HG02970 (cell line): Measurements from ENCODE around the gene OR52E2.

Source experiments
- ATAC-seq: cut with Tn5 transposase; IDR thresholded peaks from one replicate; pipeline ENCODE4 v1.9.1; 2021; ENCODE audit warnings: mild to moderate bottlenecking, moderate library complexity, moderate number of reproducible peaks; ENCODE audit not compliant: unreplicated experiment, low FRiP score

Gene OR52E2

DNA sequence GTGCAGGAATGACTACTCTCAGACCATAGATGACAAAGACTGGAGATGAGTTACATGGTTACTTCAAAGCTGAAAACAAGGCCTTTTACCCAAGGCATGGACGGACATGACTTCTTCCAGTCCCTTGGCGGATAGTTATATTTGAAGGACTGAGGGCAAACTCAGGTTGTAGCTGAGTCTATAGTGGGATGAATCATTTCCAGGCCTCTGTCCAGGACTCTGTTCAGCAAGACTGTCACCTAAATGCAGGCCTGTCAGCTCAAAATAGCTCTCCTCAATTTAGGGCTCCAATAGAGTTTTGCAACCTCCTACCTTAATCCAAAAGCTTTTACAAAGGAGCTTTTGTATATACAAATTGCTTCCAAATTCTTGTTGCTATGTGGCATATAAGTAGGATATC is 37.4 kb downstream of the OR52E2 start:
- ATAC-seq, result no peak

DNA sequence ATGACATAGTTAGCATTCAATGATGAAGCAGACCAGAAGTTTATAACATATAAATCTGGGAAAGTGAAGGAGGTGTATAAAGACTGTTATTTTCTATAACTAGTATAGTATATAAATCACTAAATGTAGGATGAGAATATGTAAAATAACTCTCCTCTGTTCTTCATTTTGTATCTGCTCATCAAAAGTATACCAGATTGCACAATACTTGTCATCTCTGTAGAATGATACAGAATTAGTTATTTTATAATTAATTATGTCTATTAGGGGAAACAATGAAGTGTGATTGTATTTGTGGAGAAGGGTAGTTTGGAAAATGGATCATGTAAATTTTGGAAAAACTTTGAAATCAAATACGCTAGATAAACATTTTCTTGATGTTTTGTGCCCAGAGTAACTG is 46.4 kb downstream of the OR52E2 start:
- no peak for ATAC-seq

- ATAC-seq, result no peak
These were observed 48.2 kb downstream of the OR52E2 start for GRCh38 chr11:5011254-5011653.
